ENCODE measurements around the gene MYH7B. TPM values are rescaled to one million over a fixed set of nuclear protein-coding genes. Genes with fewer than 3 reads are reported as not detected.

Gene MYH7B
- total RNA-seq, 1 experiment from 2014 or later, result 0.22 TPM

GRCh38 chr20:34982270-34983088 is 26.8 kb downstream of the MYH7B start:
- Mint-ChIP-seq H3K27me3 (ENCODE audit: low read depth) (peaks cover 96% of the 10 kb centered on the region), H3K4me1 (peaks cover 71 to 72% of the 10 kb centered on the region in 2 experiments), H3K27ac (peak overlapping the region in 1 of 3 experiments; percentile 32; a peak in 1 of 7 replicates), H3K9me3 (peaks cover 0 to 6% of the 10 kb centered on the region in 2 experiments; a peak in 2 of 5 replicates), H3K4me3 (no peak overlapping the region), H3K36me3 (ENCODE audit: insufficient read depth in 1 of 3, low read depth in 3 of 3) (no peaks in the 10 kb centered on the region)
- Histone ChIP-seq H2BK15ac (ENCODE audit: low read depth, low read length) (no peak overlapping the region), H3K4ac (ENCODE audit: low read depth, low read length) (no peak overlapping the region), H3T11ph (ENCODE audit: low read length) (no peak overlapping the region), H2BK5ac (ENCODE audit: insufficient read length, low read length) (no peak overlapping the region), H4K91ac (ENCODE audit: insufficient read length, low read depth, low read length) (no peak overlapping the region), H2AFZ (ENCODE audit: low read length) (no peak overlapping the region), H2AK5ac (ENCODE audit: insufficient read length, low read length) (no peak overlapping the region), H3K14ac (ENCODE audit: insufficient read depth, low read length) (no peak overlapping the region), H4K20me1 (ENCODE audit: control insufficient read depth, insufficient read depth, insufficient read length) (no peaks in the 10 kb centered on the region), H3K23me2 (ENCODE audit: insufficient read length, low read depth, low read length, poor library complexity, severe bottlenecking) (no peaks in the 10 kb centered on the region), H3K27ac (ENCODE audit: insufficient read length, low read depth, low read length) (no peak overlapping the region), H2BK20ac (ENCODE audit: low read depth, low read length, poor library complexity, severe bottlenecking) (no peak overlapping the region), H2BK120ac (ENCODE audit: low read depth, low read length, poor library complexity, severe bottlenecking) (no peak overlapping the region), H3K9ac (ENCODE audit: extremely low read depth, insufficient read length, low read length) (no peak overlapping the region), H3K4me2 (ENCODE audit: insufficient read depth, insufficient read length, low read length) (no peak overlapping the region), H3K27me3 (ENCODE audit: insufficient read depth, low read length) (no peaks in the 10 kb centered on the region), H3K79me1 (ENCODE audit: insufficient read depth, low read depth, low read length, poor library complexity, severe bottlenecking) (no peaks in the 10 kb centered on the region), H3K23ac (ENCODE audit: insufficient read length, low read depth, low read length) (no peak overlapping the region), H3K4me1 (ENCODE audit: insufficient read depth, low read length) (peaks cover 3% of the 10 kb centered on the region; the same call in 1 of the 2 replicates), H4K8ac (replicated peaks; ENCODE audit: insufficient read length, low read depth, low read length) (no peak overlapping the region), H3K18ac (ENCODE audit: insufficient read length, low read depth, low read length) (no peak overlapping the region), H3K56ac (ENCODE audit: insufficient read length, low read depth, low read length) (no peak overlapping the region), H2BK12ac (ENCODE audit: insufficient read length, low read depth, low read length) (no peak overlapping the region), H4K5ac (ENCODE audit: insufficient read length, low read depth, low read length) (no peak overlapping the region), H3K9me3 (ENCODE audit: control insufficient read depth, low read depth, low read length) (no peaks in the 10 kb centered on the region), H3K79me2 (ENCODE audit: insufficient read depth, low read length) (no peaks in the 10 kb centered on the region)
- WGBS (ENCODE audit: extremely low coverage, insufficient read length, low lambda C conversion rate), result no CpG with 5 or more reads among the region's 21 CpGs
- no peak for TF ChIP-seq CTCF (conservative IDR thresholded peaks at IDR 0.05)
- no peak for DNase-seq
